Tibial nerve (tissue), 4 donors: ENCODE data around the gene TREX2. TPM values are rescaled to one million over a fixed set of nuclear protein-coding genes. Genes with fewer than 3 reads are reported as not detected.

Source experiments
- DNase-seq, 2 donors: peaks; one replicate each; pipeline ENCODE4 v3.0.0-alpha.2; 2019; ENCODE audit warnings: low spot score in 2 of 2
- H3K27ac ChIP-seq, 4 donors: fragments of 200-600 bp; sonication (generic) in 3 of 4; one replicate each; pipeline ENCODE4 v1.5.1; 2017 to 2019; ENCODE audit warnings: mild to moderate bottlenecking in 1 of 4
- H3K27me3 ChIP-seq, 2 donors: fragments of 200-600 bp; sonication (generic) in 1 of 2; one replicate each; pipeline versions ENCODE4 v1.5.1 to v1.6.0; 2017 to 2019
- H3K36me3 ChIP-seq, 3 donors: fragments of 200-600 bp; sonication (generic); one replicate each; pipeline ENCODE4 v1.5.1; 2018 to 2019
- H3K4me1 ChIP-seq, 4 donors: fragments of 200-600 bp; sonication (generic) in 3 of 4; one replicate each; pipeline ENCODE4 v1.5.1; 2017 to 2019
- H3K4me3 ChIP-seq, 4 donors: fragments of 200-600 bp; sonication (generic) in 3 of 4; one replicate each; pipeline ENCODE4 v1.5.1; 2017 to 2019; ENCODE audit warnings: mild to moderate bottlenecking in 1 of 4, moderate library complexity in 1 of 4
- H3K9me3 ChIP-seq, 4 donors: fragments of 200-600 bp; sonication (generic) in 3 of 4; one replicate each; pipeline ENCODE4 v1.5.1; 2017 to 2019
- EP300 ChIP-seq, 2 donors: sonication (generic); formaldehyde crosslinking; IDR thresholded peaks; one replicate each; pipeline ENCODE4 v1.6.1; 2017; ENCODE audit warnings: antibody characterized with exemption in 2 of 2, mild to moderate bottlenecking in 1 of 2
- POLR2A ChIP-seq, 2 donors: fragments of 450-650 bp; IDR thresholded peaks; one replicate each; pipeline ENCODE4 v1.6.1; 2017; ENCODE audit warnings: antibody characterized with exemption in 2 of 2, mild to moderate bottlenecking in 2 of 2, moderate library complexity in 2 of 2
- whole genome bisulfite sequencing, 2 donors: methylation state at CpG; one replicate each; pipeline ENCODE4 v1.1.5; 2018; 5-methylcytosine and 5-hydroxymethylcytosine counted together
- total RNA-seq, 4 donors: library from RNA; depleted of rRNA; stranded (reverse); fragments of >200 nt; gene quantifications; one replicate each; pipeline ENCODE4 v1.1.0, GENCODE V29; 2016
- TF ChIP-seq, protein P1 (sequence below), 5 experiments: fragments of 200-600 bp in 3 of 5; fragments of 450-650 bp in 2 of 5; sonication (generic) in 3 of 5; IDR thresholded peaks; one replicate each; pipeline ENCODE4 v1.5.1; 2016 to 2019; ENCODE audit warnings: antibody characterized with exemption in 5 of 5, mild to moderate bottlenecking in 3 of 5, moderate library complexity in 2 of 5

Gene TREX2
- total RNA-seq, 4 donors from 2014 or later, result 1.5 to 4.4 (median 3.3) TPM

GRCh38 chrX:153456704-153457103, 10.8 kb upstream of the TREX2 start:
- H3K27ac ChIP-seq, result no peak overlapping the region
- no peak for DNase-seq
- TF ChIP-seq EP300 (IDR thresholded peaks at IDR 0.05) (no peak), POLR2A (IDR thresholded peaks at IDR 0.05) (no peak)
- TF ChIP-seq, protein P1, sequence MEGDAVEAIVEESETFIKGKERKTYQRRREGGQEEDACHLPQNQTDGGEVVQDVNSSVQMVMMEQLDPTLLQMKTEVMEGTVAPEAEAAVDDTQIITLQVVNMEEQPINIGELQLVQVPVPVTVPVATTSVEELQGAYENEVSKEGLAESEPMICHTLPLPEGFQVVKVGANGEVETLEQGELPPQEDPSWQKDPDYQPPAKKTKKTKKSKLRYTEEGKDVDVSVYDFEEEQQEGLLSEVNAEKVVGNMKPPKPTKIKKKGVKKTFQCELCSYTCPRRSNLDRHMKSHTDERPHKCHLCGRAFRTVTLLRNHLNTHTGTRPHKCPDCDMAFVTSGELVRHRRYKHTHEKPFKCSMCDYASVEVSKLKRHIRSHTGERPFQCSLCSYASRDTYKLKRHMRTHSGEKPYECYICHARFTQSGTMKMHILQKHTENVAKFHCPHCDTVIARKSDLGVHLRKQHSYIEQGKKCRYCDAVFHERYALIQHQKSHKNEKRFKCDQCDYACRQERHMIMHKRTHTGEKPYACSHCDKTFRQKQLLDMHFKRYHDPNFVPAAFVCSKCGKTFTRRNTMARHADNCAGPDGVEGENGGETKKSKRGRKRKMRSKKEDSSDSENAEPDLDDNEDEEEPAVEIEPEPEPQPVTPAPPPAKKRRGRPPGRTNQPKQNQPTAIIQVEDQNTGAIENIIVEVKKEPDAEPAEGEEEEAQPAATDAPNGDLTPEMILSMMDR (IDR thresholded peaks at IDR 0.05), result no peak

GRCh38 chrX:153456161-153456560, 10.3 kb upstream of the TREX2 start:
- H3K9me3 ChIP-seq, result no peaks in the 10 kb centered on the region
- H3K4me3 ChIP-seq, result no peak overlapping the region
- TF ChIP-seq, protein P1 (IDR thresholded peaks at IDR 0.05), result no peak
- TF ChIP-seq EP300 (IDR thresholded peaks at IDR 0.05), result no peak
- no peak for DNase-seq
- no peak overlapping the region for H3K27ac ChIP-seq
- no peaks in the 10 kb centered on the region for H3K4me1 ChIP-seq
- H3K27me3 ChIP-seq, result no peaks in the 10 kb centered on the region
- WGBS, 2 donors, result 86% methylated on average over 12 of the region's 12 CpGs; no CpG with 5 or more reads in 1 of the 2 donors
- H3K36me3 ChIP-seq, result peaks cover 0 to 34% (median 0%) of the 10 kb centered on the region in 3 donors

More at GRCh38 chrX:153456704-153457103, 10.8 kb upstream of the TREX2 start:
- peaks cover 0 to 37% (median 0%) of the 10 kb centered on the region in 3 donors for H3K36me3 ChIP-seq
- H3K4me3 ChIP-seq, result no peak overlapping the region
- no peaks in the 10 kb centered on the region for H3K4me1 ChIP-seq
- WGBS, 2 donors, result 88% methylated on average over 9 of the region's 9 CpGs
- no peaks in the 10 kb centered on the region for H3K27me3 ChIP-seq
- H3K9me3 ChIP-seq, result no peaks in the 10 kb centered on the region

GRCh38 chrX:153455571-153455970, 9.7 kb upstream of the TREX2 start:
- Histone ChIP-seq H3K36me3 (peaks cover 0 to 37% (median 0%) of the 10 kb centered on the region in 3 donors), H3K27ac (no peak overlapping the region), H3K9me3 (no peaks in the 10 kb centered on the region), H3K27me3 (no peaks in the 10 kb centered on the region), H3K4me3 (no peak overlapping the region), H3K4me1 (no peaks in the 10 kb centered on the region)
- TF ChIP-seq POLR2A (IDR thresholded peaks at IDR 0.05) (no peak), EP300 (IDR thresholded peaks at IDR 0.05) (no peak)
- TF ChIP-seq, protein P1 (IDR thresholded peaks at IDR 0.05), result no peak
- WGBS, 2 donors, result 73 to 88% methylated on average over 13 to 14 of the region's 16 CpGs
- DNase-seq, result no peak

GRCh38 chrX:153454901-153455550, 9.2 kb upstream of the TREX2 start:
- DNase-seq, result no peak
- Histone ChIP-seq H3K4me1 (no peaks in the 10 kb centered on the region), H3K27me3 (no peaks in the 10 kb centered on the region), H3K9me3 (no peaks in the 10 kb centered on the region), H3K36me3 (peaks cover 0 to 42% (median 0%) of the 10 kb centered on the region in 3 donors), H3K27ac (no peak overlapping the region), H3K4me3 (no peak overlapping the region)
- TF ChIP-seq POLR2A (IDR thresholded peaks at IDR 0.05), result no peak
- no peak for TF ChIP-seq EP300 (IDR thresholded peaks at IDR 0.05)
- TF ChIP-seq, protein P1 (IDR thresholded peaks at IDR 0.05), result no peak
- WGBS, 2 donors, result 92% methylated on average over 16 of the region's 16 CpGs; no CpG with 5 or more reads in 1 of the 2 donors

DNA sequence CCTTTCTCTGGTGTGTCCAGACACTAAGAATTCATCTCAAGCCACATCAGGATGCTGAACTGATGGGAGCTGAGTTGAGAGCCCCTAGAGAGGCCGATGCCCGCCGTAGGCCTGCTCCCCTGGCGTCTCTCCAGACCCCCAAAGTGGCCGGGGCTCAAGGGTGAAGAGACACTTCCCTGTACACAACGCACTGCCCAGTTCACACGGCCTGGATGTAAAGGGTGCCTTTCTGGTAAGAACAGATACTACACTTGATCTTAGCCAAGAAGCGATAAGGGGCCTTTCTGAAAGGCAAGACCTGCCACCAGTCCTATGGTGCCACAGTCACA, 5.1 kb upstream of the TREX2 start:
- Histone ChIP-seq H3K27ac (no peak overlapping the region), H3K9me3 (no peaks in the 10 kb centered on the region), H3K36me3 (peaks cover 0 to 49% (median 0%) of the 10 kb centered on the region in 3 donors), H3K4me3 (no peak overlapping the region), H3K4me1 (no peaks in the 10 kb centered on the region), H3K27me3 (no peaks in the 10 kb centered on the region)
- TF ChIP-seq EP300 (IDR thresholded peaks at IDR 0.05) (no peak), POLR2A (IDR thresholded peaks at IDR 0.05) (no peak)
- TF ChIP-seq, protein P1 (IDR thresholded peaks at IDR 0.05), result no peak
- no peak for DNase-seq
- 84 to 87% methylated on average over 6 to 8 of the region's 8 CpGs for WGBS, 2 donors
